ENCODE results near the gene PARP16. TPM values are rescaled to one million over a fixed set of nuclear protein-coding genes. Genes with fewer than 3 reads are reported as not detected.

The PARP16 gene
- total and polyA plus RNA-seq, 7 donors, result 4.4 to 12.5 (median 9.4) TPM

DNA sequence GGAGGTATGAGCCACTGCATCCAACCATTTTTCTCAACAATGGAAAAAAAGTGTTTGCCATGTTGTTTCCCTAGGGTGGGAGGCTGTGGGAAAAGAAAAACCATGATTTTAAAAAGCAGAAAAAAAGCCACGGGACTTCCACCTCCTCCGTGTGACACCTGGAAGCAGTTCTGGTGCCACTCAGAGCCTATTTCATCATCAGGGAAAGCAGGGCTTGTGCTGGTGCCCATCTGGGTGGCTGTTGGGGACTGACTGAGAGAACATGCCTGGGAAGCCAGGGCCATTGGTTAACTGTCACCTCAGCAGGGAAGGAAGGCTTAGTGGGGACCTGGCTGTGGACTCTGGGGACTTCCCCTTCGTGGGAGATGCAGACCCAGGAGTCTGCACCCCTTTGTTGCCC is 25.1 kb upstream of the PARP16 start:
- WGBS, 2 donors, result 32 to 44% methylated on average over 3 of the region's 3 CpGs
- Histone ChIP-seq H3K36me3 (no peaks in the 10 kb centered on the region), H3K4me3 (no peak overlapping the region), H3K9me3 (no peaks in the 10 kb centered on the region), H3K4me1 (no peaks in the 10 kb centered on the region), H3K27me3 (no peaks in the 10 kb centered on the region), H3K27ac (no peak overlapping the region)
- no peak for DNase-seq
- intact Hi-C loops (cut with DNase I), result no loop called here
- TF ChIP-seq, protein P1, sequence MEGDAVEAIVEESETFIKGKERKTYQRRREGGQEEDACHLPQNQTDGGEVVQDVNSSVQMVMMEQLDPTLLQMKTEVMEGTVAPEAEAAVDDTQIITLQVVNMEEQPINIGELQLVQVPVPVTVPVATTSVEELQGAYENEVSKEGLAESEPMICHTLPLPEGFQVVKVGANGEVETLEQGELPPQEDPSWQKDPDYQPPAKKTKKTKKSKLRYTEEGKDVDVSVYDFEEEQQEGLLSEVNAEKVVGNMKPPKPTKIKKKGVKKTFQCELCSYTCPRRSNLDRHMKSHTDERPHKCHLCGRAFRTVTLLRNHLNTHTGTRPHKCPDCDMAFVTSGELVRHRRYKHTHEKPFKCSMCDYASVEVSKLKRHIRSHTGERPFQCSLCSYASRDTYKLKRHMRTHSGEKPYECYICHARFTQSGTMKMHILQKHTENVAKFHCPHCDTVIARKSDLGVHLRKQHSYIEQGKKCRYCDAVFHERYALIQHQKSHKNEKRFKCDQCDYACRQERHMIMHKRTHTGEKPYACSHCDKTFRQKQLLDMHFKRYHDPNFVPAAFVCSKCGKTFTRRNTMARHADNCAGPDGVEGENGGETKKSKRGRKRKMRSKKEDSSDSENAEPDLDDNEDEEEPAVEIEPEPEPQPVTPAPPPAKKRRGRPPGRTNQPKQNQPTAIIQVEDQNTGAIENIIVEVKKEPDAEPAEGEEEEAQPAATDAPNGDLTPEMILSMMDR (IDR thresholded peaks at IDR 0.05), result no peak
- TF ChIP-seq POLR2A (IDR thresholded peaks at IDR 0.05) (no peak), POLR2AphosphoS5 (IDR thresholded peaks at IDR 0.05) (no peak), EP300 (IDR thresholded peaks at IDR 0.05) (no peak)

DNA sequence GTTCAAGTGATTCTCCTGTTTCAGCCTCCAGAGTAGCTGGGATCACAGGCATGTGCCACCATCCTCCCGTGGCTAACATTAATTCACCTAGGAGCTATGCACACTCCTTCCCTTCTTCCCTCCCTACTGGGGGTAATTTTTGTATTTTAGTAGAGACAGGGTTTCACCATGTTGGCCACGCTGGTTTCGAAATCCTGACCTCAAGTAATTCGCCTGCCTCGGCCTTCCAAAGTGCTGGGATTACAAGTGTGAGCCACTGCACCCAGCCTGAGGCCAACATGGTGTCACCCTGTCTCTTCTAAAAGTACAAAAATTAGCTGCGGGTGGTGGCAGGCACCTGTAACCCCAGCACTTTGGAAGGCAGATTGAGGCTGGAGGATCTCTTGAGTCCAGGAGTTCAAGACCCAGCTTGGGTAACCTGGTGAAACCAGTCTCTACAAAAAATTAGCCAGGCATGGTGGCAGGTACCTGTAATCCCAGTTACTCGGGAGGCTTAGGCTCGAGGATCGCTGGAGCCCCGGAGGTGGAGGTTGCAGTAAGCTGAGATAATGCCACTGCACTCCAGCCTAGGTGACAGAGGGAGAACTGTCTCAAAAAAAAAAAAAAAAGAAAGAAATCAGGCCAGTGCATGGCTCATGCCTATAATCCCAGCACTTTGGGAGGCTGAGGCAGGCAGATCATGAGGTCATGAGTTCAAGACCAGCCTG is 23.9 kb upstream of the PARP16 start:
- 87 to 91% methylated on average over 10 of the region's 10 CpGs for WGBS, 2 donors
- intact Hi-C loops (cut with DNase I), result no loop called here

DNA sequence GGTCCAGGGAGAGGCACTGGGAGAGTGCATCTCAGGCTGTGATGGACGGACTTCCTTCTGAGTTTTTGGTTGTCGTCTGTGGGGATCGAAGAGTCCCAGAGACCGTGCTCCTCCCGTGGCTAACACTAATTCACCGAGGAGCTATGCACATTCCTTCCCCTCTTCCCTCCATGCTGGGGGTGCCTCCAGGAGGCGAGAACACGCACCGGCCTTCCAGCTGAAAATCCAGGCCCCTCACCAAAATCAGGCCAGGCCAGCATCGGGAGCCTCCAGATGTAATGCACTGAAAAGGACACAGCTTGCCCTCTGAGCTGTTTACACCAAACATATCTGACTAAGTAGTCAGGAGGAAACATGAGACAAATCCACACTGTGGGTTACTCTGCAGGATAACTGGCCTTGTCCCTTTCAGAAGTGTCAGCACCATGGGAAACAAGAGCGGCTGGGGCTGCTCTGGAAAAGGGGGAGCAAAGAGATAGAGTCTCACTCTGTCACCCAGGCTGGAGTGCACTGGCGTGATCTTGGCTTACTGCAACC is 23.3 kb upstream of the PARP16 start:
- Histone ChIP-seq H3K9me3 (no peaks in the 10 kb centered on the region), H3K27ac (no peak overlapping the region), H3K4me1 (peaks cover 0 to 10% (median 6%) of the 10 kb centered on the region in 4 donors), H3K4me3 (no peak overlapping the region), H3K27me3 (no peaks in the 10 kb centered on the region), H3K36me3 (no peaks in the 10 kb centered on the region)
- intact Hi-C loops (cut with DNase I), result no loop called here
- no peak for DNase-seq
- WGBS, 2 donors, result 84 to 88% methylated on average over 12 of the region's 12 CpGs
- TF ChIP-seq, protein P1 (IDR thresholded peaks at IDR 0.05), result no peak
- TF ChIP-seq EP300 (IDR thresholded peaks at IDR 0.05) (no peak), POLR2AphosphoS5 (IDR thresholded peaks at IDR 0.05) (no peak), POLR2A (IDR thresholded peaks at IDR 0.05) (no peak)

More for the DNA sequence above, 23.9 kb upstream of the PARP16 start:
- Histone ChIP-seq H3K4me3 (no peak overlapping the region), H3K9me3 (no peaks in the 10 kb centered on the region), H3K27me3 (no peaks in the 10 kb centered on the region), H3K4me1 (peaks cover 0 to 3% (median 1%) of the 10 kb centered on the region in 4 donors), H3K36me3 (no peaks in the 10 kb centered on the region), H3K27ac (no peak overlapping the region)
- TF ChIP-seq EP300 (IDR thresholded peaks at IDR 0.05) (no peak), POLR2AphosphoS5 (IDR thresholded peaks at IDR 0.05) (no peak), POLR2A (IDR thresholded peaks at IDR 0.05) (no peak)
- TF ChIP-seq, protein P1 (IDR thresholded peaks at IDR 0.05), result no peak
- DNase-seq, result no peak

DNA sequence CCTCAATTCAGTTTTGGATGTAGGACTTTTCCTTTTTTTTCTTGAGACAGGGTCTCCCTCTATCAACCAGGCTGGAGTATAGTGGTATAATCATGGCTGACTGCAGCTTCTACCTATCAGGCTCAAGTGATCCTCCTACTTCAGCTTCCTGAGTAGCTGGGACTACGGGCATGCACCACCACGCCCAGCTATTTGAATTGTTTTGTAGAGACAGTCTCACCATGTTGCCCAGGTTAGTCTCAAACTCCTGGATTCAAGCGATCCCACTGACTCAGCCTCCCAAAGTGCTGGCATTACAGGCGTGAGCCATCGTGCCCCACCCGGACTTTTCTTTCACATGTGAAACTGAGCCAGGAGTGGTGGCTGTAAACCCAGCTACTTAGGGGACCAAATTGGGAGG is 21.3 kb upstream of the PARP16 start:
- TF ChIP-seq, protein P1 (IDR thresholded peaks at IDR 0.05), result no peak
- TF ChIP-seq EP300 (IDR thresholded peaks at IDR 0.05), result no peak
- no peak for TF ChIP-seq POLR2AphosphoS5 (IDR thresholded peaks at IDR 0.05)
- TF ChIP-seq POLR2A (IDR thresholded peaks at IDR 0.05), result no peak
- intact Hi-C loops (cut with DNase I), result no loop called here
- Histone ChIP-seq H3K4me3 (no peak overlapping the region), H3K36me3 (no peaks in the 10 kb centered on the region), H3K27ac (no peak overlapping the region), H3K4me1 (peaks cover 0 to 19% (median 15%) of the 10 kb centered on the region in 4 donors), H3K27me3 (no peaks in the 10 kb centered on the region), H3K9me3 (no peaks in the 10 kb centered on the region)
- 42 to 83% methylated on average over 6 of the region's 6 CpGs for WGBS, 2 donors
- DNase-seq, result no peak

Data from sigmoid colon (tissue), 7 donors.